ENCODE measurements around the gene ATP2C2. TPM values are rescaled to one million over a fixed set of nuclear protein-coding genes. Genes with fewer than 3 reads are reported as not detected.

Gene ATP2C2
- total RNA-seq, 1 experiment from 2014 or later = 4.0 TPM

DNA sequence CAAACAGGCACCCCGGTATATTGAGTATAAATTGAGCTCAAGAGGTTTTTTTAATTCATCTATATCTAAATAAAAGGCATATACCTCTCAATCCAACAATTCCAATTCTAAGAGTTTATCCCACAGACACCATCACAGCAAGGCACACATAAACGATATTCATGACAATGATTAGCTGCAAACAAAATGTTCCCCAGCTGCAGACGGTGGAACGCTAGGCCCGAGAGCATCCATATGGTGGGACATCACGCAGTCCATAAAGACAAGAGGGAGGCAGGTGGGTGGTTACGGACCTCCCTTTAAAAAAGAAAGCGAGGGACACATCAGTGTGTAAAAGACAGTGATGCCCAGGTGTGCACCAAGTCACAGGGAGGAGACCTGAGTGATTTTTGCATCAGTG, 108.1 kb downstream of the ATP2C2 start:
- H4K20me1 ChIP-seq (ENCODE audit: control insufficient read depth, insufficient read depth, insufficient read length) = peaks cover 3% of the 10 kb centered on the region
- no peaks in the 10 kb centered on the region for H3K79me1 ChIP-seq (ENCODE audit: insufficient read depth, low read depth, low read length, poor library complexity, severe bottlenecking)
- DNase-seq = no peak
- H4K5ac ChIP-seq (ENCODE audit: insufficient read length, low read depth, low read length) = no peak overlapping the region
- no peak overlapping the region for H4K8ac ChIP-seq (replicated peaks; ENCODE audit: insufficient read length, low read depth, low read length)
- no peak overlapping the region for H3K4ac ChIP-seq (ENCODE audit: low read depth, low read length)
- no peak overlapping the region for H3K9ac ChIP-seq (ENCODE audit: extremely low read depth, insufficient read length, low read length)
- H3K18ac ChIP-seq (ENCODE audit: insufficient read length, low read depth, low read length) = no peak overlapping the region
- Mint-ChIP-seq H3K36me3 (ENCODE audit: insufficient read depth in 1 of 3, low read depth in 3 of 3) (peaks cover 18 to 35% (median 32%) of the 10 kb centered on the region in 3 experiments), H3K4me1 (no peaks in the 10 kb centered on the region), H3K9me3 (peaks cover 14 to 20% of the 10 kb centered on the region in 2 experiments), H3K4me3 (no peak overlapping the region), H3K27me3 (ENCODE audit: low read depth) (no peaks in the 10 kb centered on the region; the same call in 1 of the 2 replicates), H3K27ac (peak overlapping the region in 1 of 3 experiments; percentile 9; a peak in 1 of 7 replicates)
- no peak overlapping the region for H3T11ph ChIP-seq (ENCODE audit: low read length)
- H2BK5ac ChIP-seq (ENCODE audit: insufficient read length, low read length) = no peak overlapping the region
- H2AFZ ChIP-seq (ENCODE audit: low read length) = no peak overlapping the region
- no peaks in the 10 kb centered on the region for H3K4me1 ChIP-seq (ENCODE audit: insufficient read depth, low read length)
- no CpG with 5 or more reads among the region's 8 CpGs for WGBS (ENCODE audit: extremely low coverage, insufficient read length, low lambda C conversion rate)
- no peak overlapping the region for H3K23ac ChIP-seq (ENCODE audit: insufficient read length, low read depth, low read length)
- no peaks in the 10 kb centered on the region for H3K79me2 ChIP-seq (ENCODE audit: insufficient read depth, low read length)
- H3K9me3 ChIP-seq (ENCODE audit: control insufficient read depth, low read depth, low read length) = no peaks in the 10 kb centered on the region
- H2BK15ac ChIP-seq (ENCODE audit: low read depth, low read length) = no peak overlapping the region
- no peak overlapping the region for H2BK120ac ChIP-seq (ENCODE audit: low read depth, low read length, poor library complexity, severe bottlenecking)
- TF ChIP-seq, protein P1, sequence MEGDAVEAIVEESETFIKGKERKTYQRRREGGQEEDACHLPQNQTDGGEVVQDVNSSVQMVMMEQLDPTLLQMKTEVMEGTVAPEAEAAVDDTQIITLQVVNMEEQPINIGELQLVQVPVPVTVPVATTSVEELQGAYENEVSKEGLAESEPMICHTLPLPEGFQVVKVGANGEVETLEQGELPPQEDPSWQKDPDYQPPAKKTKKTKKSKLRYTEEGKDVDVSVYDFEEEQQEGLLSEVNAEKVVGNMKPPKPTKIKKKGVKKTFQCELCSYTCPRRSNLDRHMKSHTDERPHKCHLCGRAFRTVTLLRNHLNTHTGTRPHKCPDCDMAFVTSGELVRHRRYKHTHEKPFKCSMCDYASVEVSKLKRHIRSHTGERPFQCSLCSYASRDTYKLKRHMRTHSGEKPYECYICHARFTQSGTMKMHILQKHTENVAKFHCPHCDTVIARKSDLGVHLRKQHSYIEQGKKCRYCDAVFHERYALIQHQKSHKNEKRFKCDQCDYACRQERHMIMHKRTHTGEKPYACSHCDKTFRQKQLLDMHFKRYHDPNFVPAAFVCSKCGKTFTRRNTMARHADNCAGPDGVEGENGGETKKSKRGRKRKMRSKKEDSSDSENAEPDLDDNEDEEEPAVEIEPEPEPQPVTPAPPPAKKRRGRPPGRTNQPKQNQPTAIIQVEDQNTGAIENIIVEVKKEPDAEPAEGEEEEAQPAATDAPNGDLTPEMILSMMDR (conservative IDR thresholded peaks at IDR 0.05) = no peak
- H3K23me2 ChIP-seq (ENCODE audit: insufficient read length, low read depth, low read length, poor library complexity, severe bottlenecking) = no peaks in the 10 kb centered on the region
- no peak overlapping the region for H2BK12ac ChIP-seq (ENCODE audit: insufficient read length, low read depth, low read length)
- H3K27me3 ChIP-seq (ENCODE audit: insufficient read depth, low read length) = no peaks in the 10 kb centered on the region
- H3K14ac ChIP-seq (ENCODE audit: insufficient read depth, low read length) = no peak overlapping the region
- no peak overlapping the region for H4K91ac ChIP-seq (ENCODE audit: insufficient read length, low read depth, low read length)
- H3K27ac ChIP-seq (ENCODE audit: insufficient read length, low read depth, low read length) = no peak overlapping the region
- no peak overlapping the region for H3K4me2 ChIP-seq (ENCODE audit: insufficient read depth, insufficient read length, low read length)
- no peak overlapping the region for H2BK20ac ChIP-seq (ENCODE audit: low read depth, low read length, poor library complexity, severe bottlenecking)
- H3K56ac ChIP-seq (ENCODE audit: insufficient read length, low read depth, low read length) = no peak overlapping the region
- H2AK5ac ChIP-seq (ENCODE audit: insufficient read length, low read length) = no peak overlapping the region

All from H9 (cell line).